Caco-2 (cell line): ENCODE data around the gene ZFP36L2. TPM values are rescaled to one million over a fixed set of nuclear protein-coding genes. Genes with fewer than 3 reads are reported as not detected.
A peak's percentile ranks its signal among the peaks of the same experiment; 100 is the strongest.

Source experiments
- BruUV-seq: library from RNA; stranded (reverse); fragments of 400-500 nt; replicated peaks from 2 replicates; lab custom pipeline; 2021; lab: Mats Ljungman, UMichigan
- CTCF ChIA-PET: fragments of 300-600 bp; sonication (Branson Sonifier 250); formaldehyde crosslinking; loops from one replicate; lab custom pipeline; 2022; ENCODE audit warnings: antibody characterized with exemption; lab: Charles Lee
- POLR2A ChIA-PET: fragments of 300-600 bp; sonication (Branson Sonifier 250); formaldehyde crosslinking; loops from one replicate; lab custom pipeline; 2022; ENCODE audit warnings: antibody characterized with exemption; lab: Charles Lee
- DNase-seq, 2 experiments: peaks; one replicate each; pipeline versions ENCODE4 v3.0.0 to v3.0.0-alpha.2; 2020 to 2022
- H3K27me3 ChIP-seq: replicated peaks from 2 replicates; pipeline ENCODE4 v1.6.0; 2011; ENCODE audit warnings: low read length; ENCODE audit not compliant: control insufficient read depth, insufficient read depth
- H3K36me3 ChIP-seq: 2 replicates; pipeline ENCODE4 v1.5.1; 2011; ENCODE audit warnings: low read length; ENCODE audit not compliant: control insufficient read depth, insufficient read depth
- H3K4me1 ChIP-seq: fragments of 250-450 bp; sonication (Bioruptor Pico); 2 replicates; pipeline ENCODE4 v1.5.1; 2020; ENCODE audit warnings: mild to moderate bottlenecking
- H3K4me3 ChIP-seq: 2 replicates; pipeline ENCODE4 v1.5.1; 2011; ENCODE audit warnings: low read depth, mild to moderate bottlenecking, control low read depth, low read length
- H3K9me3 ChIP-seq: fragments of 250-450 bp; sonication (Bioruptor Pico); 2 replicates; pipeline ENCODE4 v1.5.1; 2020; ENCODE audit warnings: mild to moderate bottlenecking, moderate library complexity
- H3K27ac Mint-ChIP-seq: one replicate; pipeline ENCODE4 v1.8.0; 2022; ENCODE audit warnings: mixed read lengths; ENCODE audit not compliant: unreplicated experiment
- H3K27me3 Mint-ChIP-seq: one replicate; pipeline ENCODE4 v1.8.0; 2022; ENCODE audit warnings: mixed read lengths; ENCODE audit not compliant: insufficient read depth, unreplicated experiment
- H3K36me3 Mint-ChIP-seq: one replicate; pipeline ENCODE4 v1.8.0; 2022; ENCODE audit warnings: mild to moderate bottlenecking, mixed read lengths; ENCODE audit not compliant: insufficient read depth, unreplicated experiment
- H3K4me1 Mint-ChIP-seq: one replicate; pipeline ENCODE4 v1.8.0; 2022; ENCODE audit warnings: low read depth, mixed read lengths; ENCODE audit not compliant: unreplicated experiment
- H3K4me3 Mint-ChIP-seq: one replicate; pipeline ENCODE4 v1.8.0; 2022; ENCODE audit warnings: mild to moderate bottlenecking, moderate library complexity, mixed read lengths; ENCODE audit not compliant: unreplicated experiment
- H3K9me3 Mint-ChIP-seq: one replicate; pipeline ENCODE4 v1.8.0; 2022; ENCODE audit warnings: mixed read lengths; ENCODE audit not compliant: unreplicated experiment
- intact Hi-C: fragments of 100-400 bp; cut with micrococcal nuclease; formaldehyde crosslinking; loops from one replicate; pipeline ENCODE4 v1.10.0; 2022; ENCODE audit not compliant: unreplicated experiment
- total RNA-seq: library from RNA; stranded (reverse); gene quantifications from 2 replicates; pipeline ENCODE4 v1.2.3, GENCODE V29; 2022
- TF ChIP-seq, protein P1 (sequence below), 2 experiments: fragments of 200-600 bp in 1 of 2; IDR thresholded peaks; 1 replicate in 1 of 2; 2 replicates in 1 of 2; pipeline versions ENCODE4 v1.5.1 to v1.8.0; 2011 to 2022; ENCODE audit warnings: antibody characterized with exemption in 1 of 2, control low read depth in 1 of 2, inconsistent platforms in 1 of 2, low read depth in 1 of 2, low read length in 1 of 2, mild to moderate bottlenecking in 1 of 2, moderate library complexity in 1 of 2; ENCODE audit not compliant: insufficient read depth in 1 of 2, severe bottlenecking in 1 of 2, unreplicated experiment in 1 of 2

The ZFP36L2 gene
- total RNA-seq, 1 experiment from 2014 or later = 225 TPM

- Mint-ChIP-seq H3K4me3 (no peak overlapping the region), H3K4me1 (peaks cover 13% of the 10 kb centered on the region), H3K27ac (no peak overlapping the region), H3K9me3 (no peaks in the 10 kb centered on the region), H3K27me3 (no peaks in the 10 kb centered on the region), H3K36me3 (no peaks in the 10 kb centered on the region)
- ChIA-PET CTCF (no interaction called here), POLR2A (no interaction called here)
- Histone ChIP-seq H3K4me3 (no peak overlapping the region), H3K36me3 (0 out of 2 replicates have a peak, but pooled peaks cover 1% of the 10 kb centered on the region), H3K27me3 (no peaks in the 10 kb centered on the region), H3K9me3 (no peaks in the 10 kb centered on the region), H3K4me1 (no peaks in the 10 kb centered on the region)
- intact Hi-C loops = no loop called here
- TF ChIP-seq, protein P1, sequence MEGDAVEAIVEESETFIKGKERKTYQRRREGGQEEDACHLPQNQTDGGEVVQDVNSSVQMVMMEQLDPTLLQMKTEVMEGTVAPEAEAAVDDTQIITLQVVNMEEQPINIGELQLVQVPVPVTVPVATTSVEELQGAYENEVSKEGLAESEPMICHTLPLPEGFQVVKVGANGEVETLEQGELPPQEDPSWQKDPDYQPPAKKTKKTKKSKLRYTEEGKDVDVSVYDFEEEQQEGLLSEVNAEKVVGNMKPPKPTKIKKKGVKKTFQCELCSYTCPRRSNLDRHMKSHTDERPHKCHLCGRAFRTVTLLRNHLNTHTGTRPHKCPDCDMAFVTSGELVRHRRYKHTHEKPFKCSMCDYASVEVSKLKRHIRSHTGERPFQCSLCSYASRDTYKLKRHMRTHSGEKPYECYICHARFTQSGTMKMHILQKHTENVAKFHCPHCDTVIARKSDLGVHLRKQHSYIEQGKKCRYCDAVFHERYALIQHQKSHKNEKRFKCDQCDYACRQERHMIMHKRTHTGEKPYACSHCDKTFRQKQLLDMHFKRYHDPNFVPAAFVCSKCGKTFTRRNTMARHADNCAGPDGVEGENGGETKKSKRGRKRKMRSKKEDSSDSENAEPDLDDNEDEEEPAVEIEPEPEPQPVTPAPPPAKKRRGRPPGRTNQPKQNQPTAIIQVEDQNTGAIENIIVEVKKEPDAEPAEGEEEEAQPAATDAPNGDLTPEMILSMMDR (IDR thresholded peaks at IDR 0.05; ENCODE audit: insufficient read depth in 1 of 2, low read depth in 1 of 2, low read length in 1 of 2, severe bottlenecking in 1 of 2, unreplicated experiment in 1 of 2) = no peak
- BruUV-seq = no TSS peak
- no peak for DNase-seq
Observed at GRCh38 chr2:43209204-43209717, 17.1 kb downstream of the ZFP36L2 start.

DNA sequence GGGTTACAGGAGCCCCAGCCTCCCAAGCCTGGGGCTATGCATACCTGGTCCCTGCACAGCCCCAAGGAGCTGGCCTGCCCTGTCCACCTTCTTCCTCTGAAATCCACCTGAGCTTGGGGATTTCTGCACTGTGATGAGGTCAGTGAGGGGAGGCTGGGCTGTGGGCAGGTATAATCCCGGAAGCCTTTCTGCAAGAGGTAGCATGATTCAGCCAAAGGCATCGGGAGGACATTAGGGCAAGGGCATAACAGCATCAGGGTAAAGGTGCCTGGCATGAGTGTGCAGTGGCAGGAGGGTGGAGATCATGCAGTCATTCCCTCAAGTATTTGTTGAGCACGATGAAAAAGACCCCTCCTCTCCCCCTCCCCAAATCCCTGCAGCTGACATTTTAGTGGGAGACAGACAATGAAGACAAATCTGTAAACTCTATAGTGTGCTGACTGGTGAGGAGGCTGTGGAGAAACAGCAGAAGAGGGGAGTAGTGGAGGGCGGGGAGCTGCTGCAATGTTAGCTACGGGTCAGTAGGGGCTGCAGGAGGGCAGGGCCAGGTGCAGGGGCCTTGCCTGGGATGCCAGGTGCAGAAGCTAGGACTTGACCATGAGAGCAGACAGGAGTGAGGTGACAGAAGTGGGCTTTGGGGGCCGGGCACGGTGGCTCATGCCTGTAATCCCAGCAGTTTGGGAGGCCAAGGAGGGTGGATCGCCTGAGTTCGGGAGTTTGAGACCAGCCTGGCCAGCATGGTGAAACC lies 18.7 kb downstream of the ZFP36L2 start:
- TF ChIP-seq, protein P1 (IDR thresholded peaks at IDR 0.05; ENCODE audit: insufficient read depth in 1 of 2, low read depth in 1 of 2, low read length in 1 of 2, severe bottlenecking in 1 of 2, unreplicated experiment in 1 of 2) = peak; percentile 31 to 40
- H3K9me3 ChIP-seq = no peaks in the 10 kb centered on the region
- Mint-ChIP-seq H3K27me3 (no peaks in the 10 kb centered on the region), H3K4me3 (no peak overlapping the region), H3K4me1 (peaks cover 8% of the 10 kb centered on the region), H3K27ac (peak overlapping the region; percentile 20), H3K9me3 (no peaks in the 10 kb centered on the region), H3K36me3 (no peaks in the 10 kb centered on the region)
- H3K4me1 ChIP-seq = no peaks in the 10 kb centered on the region
- ChIA-PET POLR2A (interaction anchor here (0.6 to 1.0 kb wide), 3 partner anchors 13 to 714 kb away, joined by 3 to 5 read pairs (median 4); partner anchors contain the start of gene KCNG3), CTCF (interaction anchor here (0.6 to 1.6 kb wide), 5 partner anchors 10 to 369 kb away, joined by 3 to 9 read pairs (median 4); no protein-coding TSS in a partner anchor)
- H3K4me3 ChIP-seq = no peak overlapping the region
- intact Hi-C loops = no loop called here
- H3K27me3 ChIP-seq = no peaks in the 10 kb centered on the region
- no TSS peak for BruUV-seq
- H3K36me3 ChIP-seq = 0 out of 2 replicates have a peak, but pooled peaks cover under 1% of the 10 kb centered on the region
- DNase-seq = peak in 1 of 2 experiments; percentile 53

DNA sequence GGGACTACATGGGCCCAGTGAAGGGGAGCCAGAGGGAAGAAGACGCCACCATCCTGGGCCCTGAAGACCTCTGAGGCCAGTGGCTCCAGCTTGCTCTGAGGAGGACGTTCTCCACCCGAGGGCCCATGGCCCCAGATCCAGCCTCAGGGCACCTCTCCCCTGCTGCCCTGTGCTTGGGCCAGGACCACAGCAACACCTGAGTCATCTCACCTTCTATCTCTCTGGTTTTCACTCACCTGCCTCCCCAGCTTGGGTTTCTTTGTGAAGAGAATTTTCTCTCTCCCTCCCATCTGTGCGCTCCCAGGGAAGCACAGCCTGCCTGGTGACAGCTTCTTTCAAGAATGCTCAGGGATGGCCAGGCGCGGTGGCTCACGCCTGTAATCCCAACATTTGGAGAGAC lies 19.8 kb downstream of the ZFP36L2 start:
- peak overlapping the region; percentile 20 for H3K27ac Mint-ChIP-seq
- H3K4me1 Mint-ChIP-seq = peaks cover 6% of the 10 kb centered on the region
- DNase-seq = no peak
- no peak overlapping the region for H3K4me3 ChIP-seq
- CTCF ChIA-PET = interaction anchor here (1.4 to 1.6 kb wide), 2 partner anchors 11 to 371 kb away, joined by 3 to 5 read pairs; no protein-coding TSS in a partner anchor
- no peaks in the 10 kb centered on the region for H3K4me1 ChIP-seq
- BruUV-seq = no TSS peak
- no peaks in the 10 kb centered on the region for H3K36me3 ChIP-seq
- TF ChIP-seq, protein P1 (IDR thresholded peaks at IDR 0.05; ENCODE audit: insufficient read depth in 1 of 2, low read depth in 1 of 2, low read length in 1 of 2, severe bottlenecking in 1 of 2, unreplicated experiment in 1 of 2) = no peak
- no peaks in the 10 kb centered on the region for H3K9me3 Mint-ChIP-seq
- intact Hi-C loops = no loop called here
- H3K27me3 ChIP-seq = no peaks in the 10 kb centered on the region
- no peaks in the 10 kb centered on the region for H3K9me3 ChIP-seq
- H3K36me3 Mint-ChIP-seq = no peaks in the 10 kb centered on the region
- H3K4me3 Mint-ChIP-seq = no peak overlapping the region
- no peaks in the 10 kb centered on the region for H3K27me3 Mint-ChIP-seq
- POLR2A ChIA-PET = no interaction called here
